Measurements from ENCODE around the gene SRR.
"Not testable (repeated sequence)": the region's sequence is repeated elsewhere in the genome, so short reads cannot be mapped to it uniquely, and the experiment has no call there.

The SRR gene

DNA sequence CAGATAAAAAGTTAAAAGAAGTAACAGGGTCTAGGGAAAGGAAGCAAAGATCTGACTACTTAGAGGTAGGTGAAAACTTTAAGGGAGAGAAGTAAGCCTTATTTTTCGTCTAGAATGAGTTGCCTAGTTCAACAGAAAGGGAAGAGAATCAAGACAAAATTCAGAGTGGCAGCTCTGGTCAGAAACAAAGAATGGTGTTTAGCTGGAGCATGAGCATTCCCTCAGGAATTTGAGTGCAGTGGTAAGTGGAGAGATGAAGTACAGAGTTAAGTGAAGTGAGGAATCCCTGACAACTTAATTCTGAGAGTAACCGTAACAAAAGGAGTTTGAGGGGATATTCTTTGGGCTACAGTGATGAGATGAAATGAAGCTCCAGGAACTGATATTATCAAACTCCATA, 11.7 kb upstream of the SRR start:
- no peak for DNase-seq

DNA sequence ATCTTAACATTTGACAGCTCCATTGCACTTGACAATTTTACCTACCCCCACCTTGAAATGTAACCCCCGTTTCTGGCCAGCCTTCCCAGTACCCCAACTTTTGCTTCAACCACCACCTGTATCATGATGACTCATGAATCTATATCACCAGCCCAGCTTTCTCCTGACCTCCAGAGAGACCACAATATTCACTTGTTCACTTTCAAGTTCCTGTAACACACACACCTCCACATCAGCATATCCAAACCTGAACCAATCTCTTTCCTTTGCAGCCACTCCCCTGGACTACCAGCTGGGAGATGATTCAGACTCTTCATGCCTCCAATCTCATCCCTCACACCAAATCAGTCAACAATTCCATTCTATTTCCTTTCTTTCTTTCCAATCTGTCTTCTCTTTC, 8.2 kb upstream of the SRR start:
- no peak for DNase-seq

DNA sequence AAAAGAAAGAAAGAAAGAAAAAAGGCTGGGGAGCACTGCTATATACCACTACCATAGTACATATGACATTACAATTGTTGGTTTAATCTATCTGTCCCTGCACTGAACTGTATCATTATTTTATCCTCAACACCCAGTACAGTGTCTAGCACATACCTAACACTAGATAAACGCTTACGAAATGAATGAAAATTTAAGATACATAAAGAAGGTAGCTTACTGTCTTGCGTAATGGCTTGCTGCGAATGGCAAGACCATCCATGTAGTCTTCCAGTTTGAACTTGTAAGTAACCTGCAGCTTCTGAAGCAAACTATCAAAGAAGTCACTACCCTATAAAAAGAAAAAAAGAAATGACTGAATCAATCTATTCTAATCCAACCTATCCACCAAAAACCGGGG, 6.7 kb upstream of the SRR start:
- DNase-seq: no peak

DNA sequence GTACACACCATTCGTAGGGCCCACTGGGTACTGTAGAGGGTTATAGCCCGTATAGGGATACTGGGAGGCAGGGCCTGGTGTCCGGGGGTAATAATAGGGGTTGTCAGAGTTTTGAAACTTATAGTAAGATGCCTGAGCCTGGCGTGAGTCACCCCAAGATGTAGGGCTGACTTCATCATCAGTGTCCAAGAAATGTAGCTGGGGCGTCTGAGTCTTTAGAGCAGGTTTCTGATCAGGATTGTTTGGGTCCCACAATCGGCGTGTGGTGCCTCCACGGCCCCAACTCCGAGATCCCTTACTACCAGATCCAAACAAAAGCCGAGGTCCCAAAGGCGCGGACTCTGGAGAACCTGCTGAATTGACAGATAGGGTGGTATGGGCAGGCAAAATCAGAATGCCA, 4.6 kb upstream of the SRR start:
- DNase-seq: no peak

DNA sequence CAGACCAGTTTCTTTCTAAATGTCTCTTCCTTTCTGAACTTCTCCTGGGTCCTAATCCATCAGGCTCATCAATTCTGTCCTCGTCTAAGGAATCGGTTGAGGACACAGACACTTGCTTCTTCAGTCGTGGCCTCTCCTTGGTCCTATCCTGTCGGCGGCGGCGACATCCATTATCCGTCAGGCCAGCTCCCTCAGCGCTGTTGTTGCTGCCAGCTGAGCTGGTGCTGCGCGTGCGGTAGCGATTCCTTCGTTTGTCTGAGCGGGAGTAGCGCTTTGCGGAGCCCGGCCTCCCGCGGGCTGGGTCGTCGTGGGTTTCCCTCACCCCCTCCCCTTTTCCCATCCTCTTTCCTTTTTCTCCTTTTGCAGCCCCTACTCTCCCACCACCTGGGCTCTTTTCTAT, 4.0 kb upstream of the SRR start:
- DNase-seq: no peak

DNA sequence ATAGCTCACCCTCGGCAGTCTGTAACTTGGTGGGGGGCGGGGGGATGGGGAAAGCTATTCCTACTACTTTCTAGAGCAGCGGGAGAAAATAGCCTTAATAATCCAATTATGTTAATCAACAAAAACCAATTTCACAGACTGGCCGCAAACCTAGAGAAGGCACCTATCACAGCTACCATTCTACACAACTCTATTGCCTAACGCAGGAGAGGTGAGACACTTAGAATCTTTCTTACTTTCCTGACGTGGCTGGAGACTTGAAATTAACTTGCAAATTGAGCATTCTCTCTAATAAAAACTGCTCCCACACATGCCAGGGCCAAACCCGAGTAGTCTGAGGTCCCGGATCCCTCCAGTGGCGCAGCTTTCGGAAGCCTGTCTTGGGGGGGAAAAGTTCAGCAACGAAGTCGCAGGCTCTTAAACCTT, 959 bp upstream of the SRR start:
- DNase-seq: no peak

DNA sequence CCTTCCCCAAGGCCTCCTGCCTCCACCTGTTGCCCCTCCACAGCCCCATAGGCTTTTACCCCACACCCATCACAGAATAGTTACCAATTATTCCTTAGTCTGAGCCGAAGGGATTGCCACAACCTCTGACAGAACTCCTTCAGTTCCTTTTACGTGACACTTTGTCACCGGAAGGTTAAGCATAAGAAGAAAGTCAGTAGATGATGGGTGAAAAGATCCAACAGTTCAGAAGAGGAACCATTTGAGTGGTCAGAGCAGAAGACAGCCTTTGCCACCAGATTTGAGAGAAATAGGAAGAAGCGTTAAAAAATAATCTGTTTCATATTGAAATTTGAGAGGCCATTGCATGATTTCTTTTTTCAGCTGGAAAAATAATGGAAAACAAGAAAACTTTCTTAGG, 1.2 kb downstream of the SRR start:
- DNase-seq: no peak

DNA sequence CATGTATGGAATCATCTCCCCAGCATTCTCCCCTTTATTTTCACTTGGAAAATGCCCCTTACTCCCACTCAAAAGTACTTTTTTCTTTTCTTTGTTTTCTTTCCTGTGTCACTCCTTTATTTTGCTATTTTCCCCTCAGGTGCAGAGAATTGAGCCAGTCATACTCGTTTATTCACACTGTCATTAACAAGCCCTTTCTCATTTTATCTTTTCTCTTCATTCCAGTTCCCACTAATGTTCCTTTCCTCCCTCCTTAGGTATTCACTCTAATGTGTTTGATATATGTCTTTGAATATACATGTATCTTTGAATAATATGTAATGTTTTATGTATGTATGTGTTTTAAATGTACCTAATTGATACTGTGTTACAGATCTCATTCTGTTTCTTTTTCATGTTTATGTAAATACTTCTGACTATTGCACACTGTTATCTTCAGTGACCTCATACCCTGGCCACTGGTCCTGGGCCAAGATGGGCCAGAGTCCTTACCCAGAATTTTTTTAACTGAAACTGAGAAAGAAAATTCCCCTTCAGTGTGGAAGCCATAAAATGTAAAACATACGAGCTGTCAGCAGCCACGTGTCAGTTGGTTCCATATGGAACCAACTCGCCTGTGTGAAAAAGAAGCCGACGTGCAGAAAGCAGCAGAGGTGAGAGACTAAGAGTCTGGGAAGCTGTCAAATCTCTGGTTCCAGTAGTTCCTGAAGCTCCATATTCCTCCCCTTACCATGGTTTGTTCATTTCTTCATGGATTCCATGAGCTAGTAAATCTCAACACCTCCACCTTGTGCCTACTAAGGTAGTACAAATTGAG, 5.8 kb downstream of the SRR start:
- no peak for DNase-seq

DNA sequence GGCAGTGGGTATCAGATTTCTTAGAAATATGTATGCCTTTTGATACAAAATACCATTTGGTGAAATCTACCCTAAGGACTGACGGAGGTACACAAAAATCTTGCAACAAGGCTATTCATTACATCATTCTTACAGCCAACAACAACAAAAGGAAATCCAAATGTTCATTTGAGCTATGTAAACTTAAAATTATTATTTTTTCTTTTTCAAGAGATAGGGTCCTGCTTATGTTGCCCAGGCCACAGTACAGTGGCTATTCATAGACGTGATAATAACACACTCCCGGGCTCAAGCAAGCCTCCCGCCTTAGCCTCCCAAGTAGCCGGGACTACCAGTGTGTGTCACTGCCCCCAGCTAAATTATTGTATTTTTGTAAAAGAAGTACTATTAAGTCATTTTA, 9.0 kb downstream of the SRR start:
- no peak for DNase-seq

DNA sequence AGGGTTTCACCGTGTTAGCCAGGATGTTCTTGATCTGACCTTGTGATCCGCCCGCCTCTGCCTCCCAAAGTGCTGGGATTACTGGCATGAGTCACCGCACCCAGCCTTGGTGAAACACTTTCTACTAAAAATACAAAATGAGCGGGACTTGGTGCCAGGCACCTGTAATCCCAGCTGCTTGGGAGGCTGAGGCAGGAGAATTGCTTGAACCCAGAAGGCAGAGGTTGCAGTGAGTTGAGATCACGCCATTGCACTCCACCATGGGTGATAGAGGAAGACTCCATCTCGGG, 13.1 kb downstream of the SRR start:
- DNase-seq: not testable (repeated sequence)

DNA sequence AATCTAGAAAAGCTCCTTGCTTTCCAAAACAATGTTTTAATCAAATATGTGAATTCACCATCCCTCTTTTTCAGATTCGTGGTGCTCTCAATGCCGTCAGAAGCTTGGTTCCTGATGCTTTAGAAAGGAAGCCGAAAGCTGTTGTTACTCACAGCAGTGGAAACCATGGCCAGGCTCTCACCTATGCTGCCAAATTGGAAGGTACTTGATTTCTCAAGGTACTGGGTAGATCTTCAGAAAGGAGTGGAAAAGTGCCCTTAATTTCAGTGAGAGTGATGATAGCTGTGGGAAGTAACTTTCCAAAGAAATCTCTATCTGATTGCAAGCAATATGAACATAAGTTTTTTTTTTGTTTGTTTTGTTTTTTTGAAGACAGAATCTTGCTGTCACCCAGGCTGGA, 14.0 kb downstream of the SRR start:
- DNase-seq: no peak

DNA sequence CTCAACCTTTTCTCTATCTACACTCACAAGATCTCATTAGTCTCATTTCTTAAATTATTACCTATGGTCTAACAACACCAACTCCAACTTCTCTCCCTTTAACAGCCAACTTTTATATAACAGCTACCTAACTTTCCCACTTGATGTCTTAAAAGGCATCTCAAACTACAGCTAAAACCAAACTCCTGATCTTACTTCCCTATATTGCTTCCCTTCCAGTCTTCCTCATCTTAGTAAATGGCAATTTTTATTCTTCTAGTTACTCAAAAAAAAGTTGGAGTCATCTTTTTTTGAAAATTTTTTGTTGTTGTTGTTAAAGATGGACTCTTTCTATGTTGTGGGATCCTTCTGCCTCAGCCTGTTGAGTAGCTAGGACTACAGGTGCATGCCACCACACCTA, 15.3 kb downstream of the SRR start:
- DNase-seq: no peak

DNA sequence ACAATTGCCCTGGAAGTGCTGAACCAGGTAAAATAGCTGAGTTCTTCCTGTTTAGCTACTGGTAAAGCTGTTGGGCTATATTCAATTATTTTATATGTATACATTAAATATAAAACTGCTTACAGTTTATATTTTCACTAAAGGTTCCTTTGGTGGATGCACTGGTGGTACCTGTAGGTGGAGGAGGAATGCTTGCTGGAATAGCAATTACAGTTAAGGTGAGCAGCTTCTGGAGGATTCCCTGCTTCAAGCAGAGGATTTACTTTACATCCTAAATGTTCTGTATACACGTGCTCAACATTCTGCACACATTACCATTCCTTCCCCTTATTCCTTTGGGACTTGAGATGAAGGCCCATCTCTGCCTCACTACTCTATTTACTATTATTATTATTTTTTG, 17.6 kb downstream of the SRR start:
- DNase-seq: no peak

DNA sequence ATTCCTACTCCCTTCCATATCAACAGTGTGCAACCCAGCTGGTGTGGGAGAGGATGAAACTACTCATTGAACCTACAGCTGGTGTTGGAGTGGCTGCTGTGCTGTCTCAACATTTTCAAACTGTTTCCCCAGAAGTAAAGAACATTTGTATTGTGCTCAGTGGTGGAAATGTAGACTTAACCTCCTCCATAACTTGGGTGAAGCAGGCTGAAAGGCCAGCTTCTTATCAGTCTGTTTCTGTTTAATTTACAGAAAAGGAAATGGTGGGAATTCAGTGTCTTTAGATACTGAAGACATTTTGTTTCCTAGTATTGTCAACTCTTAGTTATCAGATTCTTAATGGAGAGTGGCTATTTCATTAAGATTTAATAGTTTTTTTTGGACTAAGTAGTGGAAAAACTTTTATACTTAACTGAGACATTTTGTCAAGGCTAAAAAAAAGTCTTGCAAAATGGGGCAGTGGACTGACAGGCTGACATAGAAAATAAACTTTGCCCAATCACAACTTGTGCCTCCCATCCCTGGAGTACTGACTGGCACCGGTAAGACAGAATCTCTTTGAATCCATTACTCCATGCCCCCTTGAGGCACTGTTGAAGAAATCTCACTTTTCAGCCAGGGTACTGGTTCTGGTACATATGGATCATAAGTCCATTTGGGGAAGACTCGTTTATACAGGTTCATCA, 20.0 kb downstream of the SRR start:
- DNase-seq: no peak

DNA sequence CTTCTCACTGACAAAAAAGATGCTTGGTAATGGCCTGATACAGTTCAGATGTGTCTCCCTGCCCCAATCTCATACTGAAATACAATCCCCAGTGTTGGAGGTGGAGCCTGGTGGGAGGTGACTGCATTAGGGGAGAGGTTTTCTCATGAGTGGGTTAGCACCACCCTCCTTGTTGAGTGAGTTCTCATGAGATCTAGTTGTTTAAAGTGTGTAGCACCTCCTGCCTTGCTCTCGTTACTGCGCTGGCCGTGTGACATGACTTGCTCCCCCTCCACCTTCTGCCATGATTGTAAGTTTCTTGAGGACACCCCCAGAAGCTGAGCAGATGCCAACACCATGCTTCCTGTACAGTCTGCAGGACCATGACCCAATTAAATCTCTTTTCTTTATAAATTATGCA, 27.6 kb downstream of the SRR start:
- DNase-seq: no peak

DNA sequence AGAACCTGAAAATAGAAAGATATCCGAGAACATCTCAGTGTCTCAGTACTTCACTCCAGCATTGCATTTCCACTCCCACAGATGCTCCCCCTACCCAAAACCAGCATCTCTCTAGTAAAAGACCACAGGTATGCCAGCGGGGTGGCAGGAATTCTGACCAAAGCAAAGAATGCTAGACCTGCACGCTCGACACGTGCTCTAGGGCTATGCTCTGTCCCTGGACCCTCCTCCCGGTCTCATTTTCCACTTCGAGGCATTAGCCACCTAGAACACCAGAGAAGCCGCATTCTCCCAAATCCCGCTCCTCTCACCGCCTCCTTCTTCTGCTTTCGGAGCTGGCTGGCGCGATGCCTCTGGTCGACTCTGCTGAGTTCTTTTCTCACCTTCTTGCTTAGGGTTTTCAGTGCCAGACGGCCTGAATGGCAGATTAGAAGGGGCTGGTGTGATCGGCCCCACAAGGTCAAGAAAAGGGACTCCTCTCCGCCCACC, 32.0 kb downstream of the SRR start:
- no peak for DNase-seq

DNA sequence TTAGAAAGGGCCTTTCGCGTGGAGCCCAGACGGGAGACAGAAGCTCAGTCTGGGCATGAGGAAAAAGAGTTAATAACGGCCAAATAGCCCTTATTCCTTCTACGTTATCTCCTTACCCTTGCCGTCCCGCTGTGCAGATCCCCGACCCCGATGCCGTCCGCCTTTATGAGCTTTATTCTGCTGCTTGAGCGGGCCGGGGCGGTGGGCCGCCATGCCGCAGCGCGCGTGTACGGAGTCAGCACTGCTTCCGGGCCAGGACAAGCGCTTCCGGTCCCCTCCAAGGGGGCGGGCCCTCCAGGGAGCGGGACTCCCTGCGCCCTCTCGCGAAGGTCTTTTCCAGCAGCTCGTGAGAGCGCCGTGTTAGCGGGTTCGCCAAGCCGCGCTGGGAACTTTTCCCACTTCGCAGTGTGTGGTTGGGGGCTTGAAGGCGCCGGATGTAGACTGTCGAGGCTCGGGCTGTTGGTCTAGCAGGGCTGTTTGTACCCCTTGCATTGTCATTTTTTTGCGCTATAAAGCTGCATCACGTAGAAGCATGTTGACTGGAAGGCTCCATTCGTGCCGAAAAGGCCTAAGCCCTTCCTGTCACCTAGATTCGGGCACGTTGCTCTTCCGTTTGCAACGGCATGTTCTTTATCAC, 32.6 kb downstream of the SRR start, which contains the start of gene TSR1:
Gene TSR1, minus strand, starts transcription at position 243 of the 637 bp plus-strand sequence. Its CDS starts 30 bp downstream, at position 213.
- peak; percentile 65 for DNase-seq

DNA sequence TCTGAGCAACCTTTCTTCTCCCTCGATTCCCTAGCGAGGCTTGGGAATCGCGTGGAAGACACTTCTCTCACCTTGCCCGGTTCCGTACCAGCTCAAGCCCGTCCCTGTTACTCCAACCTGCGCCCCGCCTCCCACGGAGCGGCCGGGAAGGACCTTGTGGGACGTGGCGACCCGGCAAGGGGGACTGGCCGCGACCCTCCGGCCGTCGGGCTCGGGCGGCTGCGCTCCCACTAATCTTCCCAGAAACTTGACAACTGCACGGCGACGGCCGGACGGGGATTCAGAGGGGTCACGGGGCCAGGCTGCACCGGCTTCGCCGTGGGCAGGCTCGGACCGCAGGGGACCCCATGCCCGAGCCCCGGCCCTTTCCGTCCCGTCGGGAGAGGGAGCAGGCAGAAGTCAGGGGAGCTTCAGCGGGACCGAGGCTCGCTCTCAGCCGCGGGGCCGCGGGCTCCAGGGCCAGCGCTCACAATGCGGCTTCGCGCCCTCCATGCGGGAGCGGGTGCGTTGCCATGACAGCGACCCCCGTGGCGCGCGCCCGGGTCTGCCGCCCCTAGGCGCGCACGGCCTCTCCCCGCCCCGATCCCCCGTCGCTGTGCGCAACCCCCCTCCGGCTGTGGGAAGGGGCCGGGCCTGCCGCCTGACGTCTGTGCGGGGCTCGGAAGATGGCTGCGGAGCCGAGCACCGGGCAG, 33.2 kb downstream of the SRR start, which contains the start of gene SGSM2:
Gene SGSM2, plus strand, starts transcription at position 650 of the 692 bp plus-strand sequence. CDS start 188 bp downstream, outside the sequence.
- peak; percentile 48 for DNase-seq

DNA sequence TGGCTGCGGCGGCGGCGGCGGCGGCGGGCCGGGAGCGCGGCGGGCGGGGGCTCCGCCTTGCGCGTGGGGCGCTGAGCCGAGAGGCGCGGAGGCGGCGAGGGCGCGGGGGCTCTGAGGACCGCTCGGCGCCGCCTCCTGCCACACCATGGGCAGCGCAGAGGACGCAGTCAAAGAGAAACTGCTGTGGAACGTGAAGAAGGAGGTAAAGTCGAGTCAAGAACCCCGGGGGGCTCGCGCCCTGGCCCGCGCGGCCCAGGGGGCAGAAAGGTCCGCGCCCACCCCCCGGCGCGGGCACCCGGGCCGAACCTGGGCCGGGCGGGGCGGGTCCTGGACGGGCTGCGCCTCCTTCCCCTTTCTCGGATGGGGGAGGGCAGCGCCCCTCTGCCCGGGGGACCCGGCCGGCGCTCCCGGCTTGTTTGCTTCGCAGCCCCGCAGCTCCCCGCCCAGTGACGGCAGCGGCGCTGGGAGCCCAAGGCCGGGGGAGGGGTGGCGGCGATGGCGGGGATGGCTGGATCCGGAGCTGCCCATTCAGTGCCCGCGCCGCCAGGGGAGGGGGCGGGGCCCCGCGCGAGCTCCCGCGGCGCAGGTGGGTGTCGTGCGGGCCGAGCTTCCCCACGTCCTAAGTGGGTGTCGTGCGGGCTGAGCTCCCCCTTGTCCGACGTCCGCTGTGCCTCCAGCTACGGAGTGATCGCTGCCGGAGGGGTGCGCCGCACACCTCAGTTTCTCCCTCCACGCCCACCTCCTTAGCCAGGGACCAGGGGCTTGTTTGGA, 34.0 kb downstream of the SRR start:
- DNase-seq: no peak

DNA sequence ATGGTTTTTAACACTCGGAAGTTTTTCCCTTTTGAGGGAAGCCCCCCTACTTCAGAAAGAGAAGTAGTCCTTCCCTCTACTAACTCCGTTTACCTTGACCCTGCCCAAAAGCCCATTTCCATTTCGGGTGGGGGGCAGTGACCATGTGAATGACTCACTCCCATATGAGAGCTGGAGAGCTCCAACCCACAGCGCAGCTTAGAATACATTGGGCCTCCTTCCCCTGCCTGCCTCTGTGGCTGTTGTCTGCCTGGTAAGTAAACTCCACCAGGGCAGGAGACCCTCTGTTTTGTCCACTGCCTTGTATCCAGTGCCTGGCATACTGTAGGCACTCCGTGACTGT, 34.5 kb downstream of the SRR start:
- DNase-seq: no peak

DNA sequence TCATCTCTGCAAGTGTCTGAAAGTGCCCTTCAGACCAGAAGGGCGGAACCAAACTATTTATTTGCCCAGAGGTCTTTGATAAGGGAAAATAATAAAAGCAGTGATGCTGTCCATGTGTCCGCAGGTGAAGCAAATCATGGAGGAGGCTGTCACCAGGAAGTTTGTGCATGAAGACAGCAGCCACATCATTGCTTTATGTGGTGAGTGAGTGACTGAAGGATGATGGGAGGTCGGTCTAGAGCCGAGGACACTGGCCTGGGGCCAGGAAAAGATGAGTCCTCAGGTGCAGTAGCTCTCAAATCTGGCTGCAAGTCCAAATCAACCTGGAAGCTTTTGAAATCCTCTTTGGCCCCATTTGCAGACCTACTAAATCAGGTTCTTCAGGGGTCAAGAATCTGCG, 39.7 kb downstream of the SRR start:
- DNase-seq: no peak

DNA sequence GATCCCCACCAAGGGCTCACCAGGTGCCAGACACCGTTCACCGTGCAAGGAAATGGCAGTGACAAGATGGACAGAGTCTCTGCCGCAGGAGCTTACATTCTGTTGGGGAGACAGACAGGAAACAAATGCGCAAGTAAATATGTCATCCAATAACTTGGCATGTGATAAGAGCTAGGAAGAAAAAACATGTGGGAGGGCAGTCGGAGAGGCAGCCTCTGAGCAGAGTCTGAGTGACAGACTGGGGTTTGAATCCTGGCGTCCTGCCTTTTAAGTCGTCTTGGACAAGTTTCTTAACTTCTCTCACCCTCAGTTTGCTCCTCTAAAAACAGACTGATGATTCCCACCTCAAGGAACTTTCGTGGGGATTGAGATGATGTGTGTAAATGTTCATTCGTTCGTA, 40.8 kb downstream of the SRR start:
- DNase-seq: no peak

DNA sequence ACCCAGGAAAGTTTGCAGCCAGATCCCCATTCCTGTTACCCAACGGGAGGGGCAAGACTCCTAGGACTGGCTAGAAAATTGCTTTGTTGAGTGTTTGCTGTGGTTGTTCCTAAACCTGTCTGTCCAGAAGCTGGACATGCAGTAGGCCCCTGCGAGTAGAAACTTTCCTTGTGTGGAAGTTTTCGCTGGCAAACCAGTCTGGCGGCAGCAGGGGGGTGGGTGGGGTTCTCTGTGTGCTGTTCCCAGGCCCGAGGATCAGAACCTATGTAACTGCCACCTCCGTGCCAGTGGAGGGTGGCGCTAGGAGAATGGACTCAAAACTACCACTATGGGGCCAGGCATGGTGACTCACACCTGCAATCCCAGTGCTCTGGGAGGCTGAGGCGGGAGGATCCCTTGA, 42.7 kb downstream of the SRR start:
- DNase-seq: no peak

Measured in NCI-H446 treated with DMSO at 0.1 percent for 48 hours (cell line).